Activated T-helper 1 cell treated with Interleukin-2 at 50 U/mL for 16 hours (primary cell): ENCODE results near the gene PSORS1C2.

Source experiments
- DNase-seq: peaks from one replicate; pipeline ENCODE4 v3.0.0-alpha.2; 2020; ENCODE audit warnings: low read depth

Gene PSORS1C2

GRCh38 chr6:31113861-31114540 is 24.9 kb downstream of the PSORS1C2 start:
- no peak for DNase-seq

- no peak for DNase-seq
Measured at GRCh38 chr6:31112478-31112877, 26.4 kb downstream of the PSORS1C2 start, which contains the start of gene C6orf15. Gene C6orf15, minus strand, starts transcription at chr6:31112575. Its CDS starts 20 bp downstream, at chr6:31112555.

GRCh38 chr6:31111712-31112111 is 27.2 kb downstream of the PSORS1C2 start:
- no peak for DNase-seq

GRCh38 chr6:31110825-31111582 is 27.9 kb downstream of the PSORS1C2 start:
- DNase-seq, result no peak

GRCh38 chr6:31107052-31107451 is 31.8 kb downstream of the PSORS1C2 start:
- DNase-seq, result no peak

GRCh38 chr6:31103136-31103535 is 35.7 kb downstream of the PSORS1C2 start:
- no peak for DNase-seq

GRCh38 chr6:31098449-31098938 is 40.4 kb downstream of the PSORS1C2 start:
- no peak for DNase-seq

GRCh38 chr6:31096656-31097055 is 42.2 kb downstream of the PSORS1C2 start:
- DNase-seq, result no peak

- no peak for DNase-seq
Measured at GRCh38 chr6:31096215-31096614, 42.7 kb downstream of the PSORS1C2 start.

- peak; percentile 42 for DNase-seq
Measured at GRCh38 chr6:31094389-31094881, 44.4 kb downstream of the PSORS1C2 start.

- DNase-seq, result no peak
Measured at GRCh38 chr6:31092769-31093505, 45.9 kb downstream of the PSORS1C2 start.

- DNase-seq, result no peak
Measured at GRCh38 chr6:31092238-31092637, 46.6 kb downstream of the PSORS1C2 start.

- no peak for DNase-seq
Measured at GRCh38 chr6:31091680-31092079, 47.2 kb downstream of the PSORS1C2 start.

- DNase-seq, result no peak
Measured at GRCh38 chr6:31090973-31091364, 47.9 kb downstream of the PSORS1C2 start.

GRCh38 chr6:31090275-31090972 is 48.4 kb downstream of the PSORS1C2 start:
- DNase-seq, result no peak
